ENCODE measurements around the gene IGF2BP2.
"Not testable (repeated sequence)": the region's sequence is repeated elsewhere in the genome, so short reads cannot be mapped to it uniquely, and the experiment has no call there.

IGF2BP2 gene

GRCh38 chr3:185831990-185832389 lies 7.1 kb upstream of the IGF2BP2 start:
- no peak for DNase-seq

GRCh38 chr3:185831195-185831594 lies 6.4 kb upstream of the IGF2BP2 start:
- no peak for DNase-seq

DNA sequence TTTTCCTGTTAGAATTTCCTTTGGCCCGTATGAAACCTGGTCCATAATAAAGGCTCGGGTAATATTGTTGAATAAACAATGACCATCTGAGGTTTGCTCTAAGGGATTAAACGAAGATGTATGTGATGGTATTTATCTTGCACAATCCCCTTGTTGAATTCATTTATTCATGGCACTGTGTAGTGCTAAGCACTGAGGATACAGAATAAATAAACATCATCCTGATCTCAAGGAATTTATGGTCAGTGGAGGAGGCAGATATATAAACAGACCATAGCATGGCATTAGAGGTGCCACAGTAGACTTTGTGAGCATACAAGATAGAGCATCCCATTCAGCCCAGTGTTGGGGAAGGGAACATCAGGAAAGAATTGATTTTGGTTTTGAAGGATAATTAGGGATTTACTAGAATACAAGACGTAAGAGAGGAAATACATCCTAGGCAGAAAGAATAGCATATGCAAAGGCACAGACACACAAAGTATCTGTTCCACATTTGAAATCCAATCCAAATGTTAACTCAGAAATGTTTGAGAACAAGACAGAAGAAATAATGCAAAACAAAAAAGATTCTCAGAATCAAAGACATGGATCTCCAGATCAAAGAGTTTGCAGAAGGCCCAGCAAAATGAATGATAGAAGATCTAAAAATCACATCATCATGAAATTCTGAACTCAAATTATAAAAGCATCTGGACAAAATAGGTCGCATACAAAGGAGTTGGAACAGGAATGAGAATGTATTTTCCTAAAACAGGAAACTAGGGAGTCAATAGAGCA lies 5.4 kb upstream of the IGF2BP2 start:
- DNase-seq = no peak

DNA sequence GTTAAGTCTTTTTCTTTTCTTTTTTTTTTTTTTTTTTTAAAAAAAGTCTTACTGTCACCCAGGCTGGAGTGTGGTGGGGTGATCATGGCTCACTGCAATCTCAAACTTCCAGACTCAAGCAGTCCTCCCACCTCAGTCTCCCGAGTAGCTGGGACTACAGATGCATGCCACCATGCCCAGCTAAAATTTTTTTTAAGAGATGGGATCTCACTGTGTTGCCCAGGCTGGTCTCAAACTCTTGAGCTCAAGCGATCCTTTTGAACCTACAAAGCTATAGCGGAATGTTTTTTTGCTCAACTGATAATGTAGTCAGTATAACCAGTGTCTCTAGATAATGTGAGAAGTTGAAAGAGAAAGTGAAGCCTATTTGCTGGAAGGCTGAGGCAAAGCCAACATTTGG lies 3.9 kb upstream of the IGF2BP2 start:
- DNase-seq = no peak

GRCh38 chr3:185827595-185828344 lies 2.9 kb upstream of the IGF2BP2 start:
- no peak for DNase-seq

GRCh38 chr3:185825639-185826481 lies 1.0 kb upstream of the IGF2BP2 start:
- peak; percentile 32 for DNase-seq

DNA sequence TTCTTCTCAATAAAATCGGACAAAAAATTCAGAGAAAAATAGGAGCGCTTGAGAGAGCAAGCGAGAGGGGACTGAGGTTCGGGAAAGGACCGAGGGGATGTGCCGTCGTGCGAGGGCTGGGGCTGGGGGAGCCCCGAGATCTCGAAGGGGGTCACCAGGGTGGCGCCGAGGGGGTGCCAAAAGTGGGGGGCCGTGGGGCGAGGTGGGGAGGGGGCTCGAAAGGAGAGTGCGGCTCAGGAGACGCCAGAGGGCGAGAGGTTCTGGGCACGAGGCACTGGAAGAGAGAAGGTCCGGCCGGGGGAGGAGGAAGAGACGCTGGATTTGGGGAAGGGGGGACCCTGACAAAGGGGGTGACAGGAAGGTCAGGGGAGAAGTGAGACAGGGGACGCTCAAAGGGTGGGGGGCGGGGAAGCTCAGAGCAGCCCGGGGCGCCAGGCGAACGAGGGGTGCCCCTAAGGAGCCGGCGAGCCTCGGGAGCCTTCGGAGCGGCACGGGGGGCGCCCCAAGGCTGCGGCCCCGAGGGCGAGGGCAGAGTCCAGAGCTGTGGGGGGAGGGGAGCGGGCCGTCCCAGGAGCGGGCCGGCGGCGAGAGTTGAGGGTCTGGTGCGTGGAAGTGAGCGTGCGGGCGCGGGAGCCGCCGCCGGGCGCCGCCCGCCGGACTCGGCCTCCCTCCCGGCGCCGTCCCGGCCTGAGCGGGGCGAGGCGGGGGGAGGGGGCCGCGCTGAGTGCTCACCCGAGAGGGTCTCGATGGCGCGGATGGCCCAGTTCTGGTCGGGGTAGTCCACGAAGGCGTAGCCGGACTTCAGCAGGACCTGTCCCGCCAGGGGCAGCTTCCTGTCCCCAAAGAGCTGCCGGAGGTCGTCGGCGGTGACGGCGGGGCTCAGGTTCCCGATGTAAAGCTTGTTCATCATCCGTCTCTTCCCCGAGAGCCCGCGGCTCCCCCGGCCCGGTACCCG lies 514 bp downstream of the IGF2BP2 start:
- peak; percentile 9 for DNase-seq

- peak; percentile 9 for DNase-seq
Measured at GRCh38 chr3:185823078-185824044, 1.5 kb downstream of the IGF2BP2 start.

DNA sequence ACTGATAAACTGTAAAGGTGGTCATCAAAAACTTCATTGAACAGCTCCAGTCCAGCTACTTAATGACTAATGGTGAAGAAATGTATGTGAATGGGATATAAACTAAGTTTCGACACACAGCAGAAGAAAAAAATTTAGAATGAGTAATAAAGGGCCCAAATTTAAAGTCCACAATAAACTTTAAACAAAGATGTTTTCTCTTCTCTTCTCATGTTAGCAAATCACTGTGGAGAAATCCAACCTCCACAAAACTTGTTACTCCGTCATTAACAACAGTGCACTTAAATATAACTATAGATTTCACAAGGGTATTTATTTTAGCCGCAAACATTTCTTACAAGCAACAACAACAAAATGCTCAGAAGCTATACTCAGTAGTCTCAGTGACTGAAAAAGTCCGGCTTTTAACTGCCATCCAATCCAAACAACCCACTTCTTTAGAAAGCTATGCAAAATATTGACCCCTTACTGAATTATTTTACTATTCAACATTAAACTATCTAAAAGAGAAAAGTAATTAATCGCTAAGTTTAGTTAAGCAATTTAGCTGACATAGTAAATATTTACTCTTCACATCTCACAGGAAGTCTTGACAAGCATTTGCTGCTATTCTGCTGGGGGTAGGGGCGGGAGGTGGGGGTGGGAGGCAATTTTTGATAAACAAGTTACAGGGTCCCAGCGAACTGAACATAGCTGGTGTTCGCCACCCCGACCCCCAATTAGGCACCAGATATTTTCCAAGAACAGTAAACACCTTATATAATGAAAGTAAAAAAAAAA lies 2.4 kb downstream of the IGF2BP2 start:
- DNase-seq = no peak

DNA sequence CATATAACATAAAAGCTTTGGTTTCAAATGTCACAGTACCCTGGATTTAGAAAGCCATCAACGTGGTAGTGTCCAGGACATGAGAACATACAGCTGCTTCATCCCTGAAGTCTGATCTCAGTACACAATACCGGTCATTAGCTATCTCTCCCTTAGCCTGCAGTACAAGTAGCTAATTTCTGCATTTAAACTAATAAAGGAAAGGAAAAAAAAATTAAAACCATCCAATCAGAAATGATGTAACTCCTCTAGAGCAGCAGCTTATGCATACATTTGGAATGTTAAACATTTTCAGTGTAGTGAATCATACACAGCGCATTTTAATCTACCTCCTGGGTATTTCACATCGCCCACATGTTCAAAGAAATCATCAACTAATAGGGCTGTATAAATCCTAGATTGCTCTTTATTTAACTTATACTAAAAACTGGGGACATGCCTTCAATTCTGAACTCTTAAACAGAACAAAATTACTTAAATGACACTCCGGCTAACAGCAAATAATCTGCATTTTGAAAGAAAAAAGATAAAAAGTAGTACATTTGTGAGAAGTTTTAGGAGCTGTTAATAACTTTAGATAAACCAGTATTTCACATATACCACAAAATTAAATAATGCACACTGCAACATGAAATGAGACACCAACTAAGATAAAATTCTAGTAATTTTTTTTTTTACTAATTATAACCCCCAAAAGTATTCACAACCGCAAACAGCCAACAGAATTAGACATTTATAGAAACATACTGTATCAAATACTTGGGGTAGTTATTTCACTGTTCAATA lies 3.7 kb downstream of the IGF2BP2 start:
- DNase-seq = peak; percentile 26

GRCh38 chr3:185818267-185818875 lies 6.5 kb downstream of the IGF2BP2 start:
- no peak for DNase-seq

- DNase-seq = no peak
Measured at GRCh38 chr3:185815391-185816282, 9.2 kb downstream of the IGF2BP2 start.

DNA sequence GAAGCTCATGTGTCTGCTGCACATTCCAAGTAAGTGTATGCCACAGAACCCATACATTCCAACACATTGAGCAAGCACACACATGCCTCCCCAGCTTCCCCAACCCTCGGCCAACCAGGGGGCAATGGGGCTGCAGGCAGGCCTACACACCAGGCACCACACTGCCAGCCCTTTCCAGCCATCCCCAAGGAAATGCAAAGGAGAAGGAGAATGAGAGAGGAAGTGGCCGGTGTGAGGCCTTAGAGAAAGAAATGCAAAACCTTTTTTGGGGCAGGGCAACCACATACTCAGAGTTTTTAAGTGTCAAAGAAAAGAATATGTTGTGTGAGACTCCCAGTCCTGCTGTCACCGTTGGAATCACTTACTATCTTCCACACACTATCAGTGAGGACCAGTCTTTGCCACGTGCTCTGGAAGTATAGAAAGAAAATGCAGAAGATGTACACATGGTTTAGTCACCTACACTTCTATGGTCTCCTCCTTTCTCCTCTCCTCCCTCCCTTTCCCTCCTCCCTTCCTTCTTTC lies 11.1 kb downstream of the IGF2BP2 start:
- no peak for DNase-seq

DNA sequence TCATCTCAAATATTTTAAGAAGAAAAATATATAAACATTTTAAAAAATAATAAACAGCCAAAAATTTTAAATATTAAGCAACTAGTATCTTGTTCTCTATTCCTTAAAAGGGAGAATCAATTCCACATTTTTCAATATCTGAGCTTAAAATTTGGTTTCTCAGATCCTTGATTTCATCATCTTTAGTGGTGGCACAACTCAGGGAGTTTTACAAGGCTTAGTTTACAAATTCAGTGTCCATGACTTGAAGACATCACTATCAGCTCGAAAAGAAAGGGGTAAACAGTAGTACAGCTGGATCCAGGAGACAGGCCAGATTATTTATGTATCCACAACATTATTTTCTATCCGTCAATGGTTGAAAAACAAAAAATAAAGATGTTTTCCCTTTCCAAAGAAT lies 11.6 kb downstream of the IGF2BP2 start:
- no peak for DNase-seq

DNA sequence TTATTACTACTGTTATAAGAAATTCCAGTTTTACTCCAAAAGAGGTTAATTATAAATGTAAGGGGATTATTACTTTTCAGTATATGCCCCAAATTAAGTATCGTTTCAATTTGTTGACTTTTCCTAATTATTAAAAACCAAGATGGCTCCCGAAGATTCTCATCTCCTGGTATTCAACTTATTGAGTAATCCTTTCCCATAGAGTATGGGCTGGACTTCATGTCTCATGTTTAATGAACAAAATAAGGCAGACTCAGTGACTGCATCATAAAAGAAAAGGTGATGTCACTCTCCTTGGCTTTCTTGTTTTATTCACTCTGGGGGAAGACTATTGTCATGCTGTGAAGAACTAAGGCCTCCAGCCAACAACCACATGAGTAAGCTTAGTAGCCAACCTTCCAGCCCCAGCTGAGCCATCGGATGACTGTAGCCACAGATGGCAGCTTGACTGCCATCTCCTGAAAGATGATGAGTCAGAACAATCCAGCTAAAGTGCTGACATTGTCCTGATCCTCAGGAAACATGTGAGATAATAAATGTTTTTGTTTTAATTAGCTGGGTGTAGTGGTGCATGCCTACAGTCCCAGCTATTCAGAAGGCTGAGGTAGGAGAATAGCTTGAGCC lies 17.3 kb downstream of the IGF2BP2 start:
- no peak for DNase-seq

DNA sequence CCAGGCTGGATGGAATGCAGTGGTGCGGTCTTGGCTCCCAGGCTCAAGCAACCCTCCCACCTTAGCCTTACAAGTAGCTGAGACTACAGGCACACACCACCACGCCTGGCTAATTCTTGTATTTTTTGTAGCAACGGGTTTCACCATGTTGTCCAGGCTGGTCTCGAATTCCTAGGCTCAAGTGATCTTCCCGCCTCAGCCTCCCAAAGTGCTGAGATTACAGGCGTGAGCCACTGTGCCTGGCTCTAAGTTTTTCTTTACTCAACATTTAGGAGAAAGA lies 26.1 kb downstream of the IGF2BP2 start:
- DNase-seq = not testable (repeated sequence)

Measured in NCI-H510A treated with DMSO at 0.1 percent for 48 hours (cell line).